HT-29 (cell line): ENCODE data around the gene CFC1B. TPM values are rescaled to one million over a fixed set of nuclear protein-coding genes. Genes with fewer than 3 reads are reported as not detected.
"Not testable (repeated sequence)": the region's sequence is repeated elsewhere in the genome, so short reads cannot be mapped to it uniquely, and the experiment has no call there.

Experiments
- DNase-seq: peaks from one replicate; pipeline ENCODE4 v3.0.0-alpha.2; 2015; ENCODE audit warnings: low spot score
- small RNA-seq: library from RNA; depleted of rRNA; stranded (forward); fragments of <200 nt; gene quantifications from one replicate; pipeline ENCODE3, GENCODE V24; 2014
- total RNA-seq: library from RNA; depleted of rRNA; stranded (reverse); fragments of >200 nt; shearing (Covaris generic); gene quantifications from 2 replicates; pipeline ENCODE4 v1.2.3, GENCODE V29; 2014; rRNA removed

CFC1B gene
- total RNA-seq, 1 experiment from 2014 or later: not detected

DNA sequence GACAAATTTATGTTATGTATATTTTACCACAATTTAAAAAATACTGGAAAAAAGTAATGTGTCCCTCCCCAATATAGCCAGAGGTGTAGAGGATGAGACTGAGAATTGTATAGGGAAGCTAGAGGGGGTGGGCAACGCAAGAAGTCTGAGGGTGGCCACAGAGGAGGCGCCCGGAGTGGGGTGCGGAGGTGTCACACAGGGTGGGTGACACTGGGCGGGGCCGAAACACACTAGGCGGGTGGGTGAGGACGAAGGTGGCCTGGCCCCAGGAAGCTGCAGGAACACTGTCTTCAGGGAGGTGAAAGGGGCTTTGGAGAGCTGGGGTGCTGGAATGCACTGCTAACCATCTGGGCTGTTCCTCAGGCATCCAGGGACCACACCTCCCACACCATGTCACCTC is 35.4 kb downstream of the CFC1B start:
- DNase-seq: not testable (repeated sequence)

DNA sequence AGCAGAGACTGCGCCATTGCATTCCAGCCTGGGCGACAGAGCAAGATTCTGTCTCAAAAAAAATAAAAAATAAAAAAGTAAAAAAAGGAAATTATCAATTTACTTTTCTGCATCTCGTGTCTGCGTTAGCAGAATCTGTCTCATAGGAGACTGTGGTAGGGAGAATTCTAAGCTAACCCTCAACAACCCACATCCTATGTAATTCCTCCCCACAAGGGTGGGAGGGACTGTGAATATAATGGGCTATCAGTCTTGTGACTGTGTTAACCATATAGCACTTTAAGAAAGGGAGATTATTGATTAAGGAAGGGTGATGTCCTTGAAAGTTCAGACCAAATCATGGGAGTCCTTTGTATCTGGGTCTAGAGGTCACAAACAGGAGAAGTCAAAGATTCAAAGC is 45.1 kb downstream of the CFC1B start:
- not testable (repeated sequence) for DNase-seq

GRCh38 chr2:130571929-130572328 is 50.9 kb downstream of the CFC1B start:
- DNase-seq: not testable (repeated sequence)

GRCh38 chr2:130574230-130574629 is 53.2 kb downstream of the CFC1B start:
- not testable (repeated sequence) for DNase-seq

GRCh38 chr2:130576209-130576784 is 55.3 kb downstream of the CFC1B start:
- not testable (repeated sequence) for DNase-seq

DNA sequence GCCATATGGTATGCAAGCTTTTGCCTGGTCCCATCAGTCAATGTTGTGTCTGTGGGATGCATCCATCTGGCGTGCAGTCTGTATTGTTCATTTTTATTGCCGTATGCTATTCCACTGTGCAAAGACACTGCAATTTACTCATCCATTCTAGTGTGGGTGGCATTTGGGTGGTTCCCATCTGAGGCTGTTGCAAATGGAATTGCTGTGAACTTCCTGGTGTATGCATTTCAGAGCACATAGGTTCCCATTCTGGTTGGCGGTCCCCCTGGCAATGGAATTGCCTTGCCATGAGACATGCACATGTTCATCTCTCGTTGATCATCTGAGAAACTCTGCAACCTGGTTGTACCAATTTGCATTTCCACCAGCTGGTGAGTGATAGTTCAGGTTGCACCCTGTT is 56.5 kb downstream of the CFC1B start:
- DNase-seq: not testable (repeated sequence)

Small RNA genes within 50 kb of the gene (small RNA-seq; reads per million reads assigned to genes)
- not detected for gene RF00017
- gene RNU6-473P: not detected

Other genes with a start within 250 kb of the CFC1B start
- 170 and 172 TPM in 2 replicates for gene IMP4, start 178.3 kb upstream of the CFC1B start, total RNA-seq
- gene PTPN18, start 165.2 kb upstream of the CFC1B start, total RNA-seq: 67.5 and 76.0 TPM in 2 replicates
- 0.05 and 0.08 TPM in 2 replicates for gene POTEI, start 11.9 kb upstream of the CFC1B start, total RNA-seq
- gene CFC1, start 78.4 kb downstream of the CFC1B start, total RNA-seq: not detected in 2 replicates
- gene POTEJ, start 90.2 kb downstream of the CFC1B start, total RNA-seq: not detected in 2 replicates
- not detected in 2 replicates for gene GPR148, start 207.8 kb downstream of the CFC1B start, total RNA-seq
- not detected in 2 replicates for gene AMER3, start 234.3 kb downstream of the CFC1B start, total RNA-seq